Spinal cord (tissue), 10 donors: Measurements from ENCODE around the gene ZNF280B. TPM values are rescaled to one million over a fixed set of nuclear protein-coding genes. Genes with fewer than 3 reads are reported as not detected.

Experiments
- DNase-seq, 6 donors: peaks; one replicate each; pipeline versions ENCODE4 v3.0.0 to v3.0.0-alpha.2; 2013 to 2015; ENCODE audit warnings: low spot score in 6 of 6, low read depth in 4 of 6
- H3K27ac ChIP-seq: one replicate; pipeline ENCODE4 v1.5.1; 2013; ENCODE audit warnings: low read depth, low read length, control low read depth
- H3K27me3 ChIP-seq: one replicate; pipeline ENCODE4 v1.6.1; 2013; ENCODE audit warnings: low read length; ENCODE audit not compliant: control insufficient read depth, insufficient read depth
- H3K36me3 ChIP-seq: one replicate; pipeline ENCODE4 v1.6.1; 2013; ENCODE audit warnings: low read length; ENCODE audit not compliant: control insufficient read depth, insufficient read depth
- H3K4me1 ChIP-seq: one replicate; pipeline ENCODE4 v1.6.1; 2013; ENCODE audit warnings: low read length; ENCODE audit not compliant: control insufficient read depth, insufficient read depth
- H3K4me3 ChIP-seq: one replicate; pipeline ENCODE4 v1.5.1; 2013; ENCODE audit warnings: low read depth, low read length, control low read depth
- H3K9me3 ChIP-seq: one replicate; pipeline ENCODE4 v1.6.1; 2013; ENCODE audit warnings: low read length; ENCODE audit not compliant: control insufficient read depth, insufficient read depth
- WGBS: methylation state at CpG from one replicate; pipeline ENCODE4 v1.1.5; 2013; ENCODE audit warnings: missing lambda C conversion rate; ENCODE audit not compliant: insufficient coverage; 5-methylcytosine and 5-hydroxymethylcytosine counted together
- long read RNA-seq, 4 donors: transcript quantifications; one replicate each; lab custom pipeline, GENCODE V29; 2026
- polyA plus RNA-seq, 2 donors: library from polyadenylated mRNA; unstranded; fragments of 120-200 nt; gene quantifications; one replicate each; pipeline ENCODE4 v1.2.1, GENCODE V29; 2013; ENCODE audit not compliant: insufficient read length in 2 of 2
- total RNA-seq, 2 donors: library from RNA; depleted of rRNA in 1 of 2; stranded (reverse); fragments of 120-200 nt in 1 of 2; fragments of >200 nt in 1 of 2; gene quantifications; one replicate each; pipeline versions ENCODE4 v1.2.3 to v1.2.4, GENCODE V29; 2013 to 2014
- donor health status: healthy.

Gene ZNF280B
- 1 to 10 TPM; 3.4 to 5.0 TPM for total RNA-seq
- 1 to 10 TPM; 4.0 to 4.6 TPM for polyA plus RNA-seq
- long read RNA-seq, donor 1 = 0 reads
- long read RNA-seq, donor 2 = 0 reads
- long read RNA-seq, donor 3, full-length matches to known transcripts = 2 of 2 reads
- long read RNA-seq, donor 3, partial matches to known transcripts = 0 of 2 reads
- long read RNA-seq, donor 3, other reads (novel, unspliced or antisense) = 0 of 2 reads
- long read RNA-seq, donor 4, partial matches to known transcripts = 0 of 1 reads
- long read RNA-seq, donor 4, other reads (novel, unspliced or antisense) = 0 of 1 reads

GRCh38 chr22:22508274-22509176 lies at the start of gene ZNF280B:
TSS of gene ZNF280B (minus strand) at chr22:22508742. CDS start at chr22:22489398, 19,344 bp downstream.
- DNase-seq = peak; percentile 47 to 96 (median 77)
- Histone ChIP-seq H3K27me3 (no peaks in the 10 kb centered on the region), H3K4me3 (peak within 1 kb of the TSS; percentile 72), H3K9me3 (no peaks in the 10 kb centered on the region), H3K27ac (no peak within 1 kb of the TSS), H3K4me1 (peaks cover 7% of the 10 kb centered on the region), H3K36me3 (peaks cover 4% of the 10 kb centered on the region)
- 2% methylated on average over 69 of the region's 72 CpGs for WGBS

- Histone ChIP-seq H3K9me3 (no peaks in the 10 kb centered on the region), H3K4me3 (no peak overlapping the region), H3K27ac (no peak overlapping the region), H3K4me1 (no peaks in the 10 kb centered on the region), H3K27me3 (no peaks in the 10 kb centered on the region), H3K36me3 (no peaks in the 10 kb centered on the region)
- DNase-seq = no peak
- 89% methylated on average over 33 of the region's 38 CpGs for WGBS
These were observed 48.7 kb upstream of the ZNF280B start for GRCh38 chr22:22556995-22557925.

- no peaks in the 10 kb centered on the region for H3K9me3 ChIP-seq
- no peak overlapping the region for H3K27ac ChIP-seq
- H3K27me3 ChIP-seq = no peaks in the 10 kb centered on the region
- H3K36me3 ChIP-seq = no peaks in the 10 kb centered on the region
- no peak overlapping the region for H3K4me3 ChIP-seq
- DNase-seq = no peak
- no peaks in the 10 kb centered on the region for H3K4me1 ChIP-seq
- WGBS = 90% methylated on average over 12 of the region's 14 CpGs
These were observed 48.0 kb upstream of the ZNF280B start for GRCh38 chr22:22556578-22556977.

- Histone ChIP-seq H3K4me1 (no peaks in the 10 kb centered on the region), H3K4me3 (no peak overlapping the region), H3K9me3 (no peaks in the 10 kb centered on the region), H3K27ac (no peak overlapping the region), H3K27me3 (no peaks in the 10 kb centered on the region), H3K36me3 (no peaks in the 10 kb centered on the region)
- 96% methylated on average over 6 of the region's 9 CpGs for WGBS
- no peak for DNase-seq
These were observed 47.1 kb upstream of the ZNF280B start for GRCh38 chr22:22555596-22555995.

- Histone ChIP-seq H3K4me3 (no peak overlapping the region), H3K9me3 (no peaks in the 10 kb centered on the region), H3K27ac (no peak overlapping the region), H3K4me1 (no peaks in the 10 kb centered on the region), H3K36me3 (no peaks in the 10 kb centered on the region), H3K27me3 (no peaks in the 10 kb centered on the region)
- 94% methylated on average over 4 of the region's 4 CpGs for WGBS
- DNase-seq = no peak
These were observed 46.2 kb upstream of the ZNF280B start for GRCh38 chr22:22554587-22555284.

GRCh38 chr22:22553735-22554586 lies 45.4 kb upstream of the ZNF280B start:
- peak in 1 of 6 donors; percentile 16 for DNase-seq
- no peak overlapping the region for H3K4me3 ChIP-seq
- 82% methylated on average over 2 of the region's 8 CpGs for WGBS
- no peaks in the 10 kb centered on the region for H3K4me1 ChIP-seq
- no peaks in the 10 kb centered on the region for H3K9me3 ChIP-seq
- H3K36me3 ChIP-seq = no peaks in the 10 kb centered on the region
- no peaks in the 10 kb centered on the region for H3K27me3 ChIP-seq
- no peak overlapping the region for H3K27ac ChIP-seq

- Histone ChIP-seq H3K4me1 (no peaks in the 10 kb centered on the region), H3K27me3 (no peaks in the 10 kb centered on the region), H3K4me3 (no peak overlapping the region), H3K9me3 (no peaks in the 10 kb centered on the region), H3K27ac (no peak overlapping the region), H3K36me3 (no peaks in the 10 kb centered on the region)
- no CpG with 5 or more reads among the region's 1 CpG for WGBS
- DNase-seq = no peak
These were observed 44.6 kb upstream of the ZNF280B start for GRCh38 chr22:22553141-22553540.

- Histone ChIP-seq H3K4me1 (no peaks in the 10 kb centered on the region), H3K27ac (no peak overlapping the region), H3K9me3 (no peaks in the 10 kb centered on the region), H3K36me3 (no peaks in the 10 kb centered on the region), H3K27me3 (no peaks in the 10 kb centered on the region), H3K4me3 (no peak overlapping the region)
- WGBS = 54% methylated on average over 2 of the region's 4 CpGs
- no peak for DNase-seq
These were observed 44.1 kb upstream of the ZNF280B start for GRCh38 chr22:22552630-22553029.
